Progenitor cell of endocrine pancreas (in vitro differentiated cells): ENCODE measurements around the gene CABP5. TPM values are rescaled to one million over a fixed set of nuclear protein-coding genes. Genes with fewer than 3 reads are reported as not detected.
"Not testable (repeated sequence)": the region's sequence is repeated elsewhere in the genome, so short reads cannot be mapped to it uniquely, and the experiment has no call there.

Source experiments
- DNase-seq: peaks from one replicate; pipeline ENCODE4 v3.0.0; 2021; ENCODE audit warnings: low spot score; ENCODE audit not compliant: unreplicated experiment
- H3K27ac Mint-ChIP-seq: 2 replicates; pipeline ENCODE4 v1.8.0; 2021; ENCODE audit warnings: mild to moderate bottlenecking, moderate library complexity, mixed read lengths
- H3K27me3 Mint-ChIP-seq: 2 replicates; pipeline ENCODE4 v1.8.0; 2021; ENCODE audit warnings: mixed read lengths
- H3K36me3 Mint-ChIP-seq: 2 replicates; pipeline ENCODE4 v1.8.0; 2022; ENCODE audit warnings: mixed read lengths; ENCODE audit not compliant: insufficient read depth
- H3K4me1 Mint-ChIP-seq: 2 replicates; pipeline ENCODE4 v1.8.0; 2021; ENCODE audit warnings: low read depth, mixed read lengths
- H3K4me3 Mint-ChIP-seq: 2 replicates; pipeline ENCODE4 v1.8.0; 2021; ENCODE audit warnings: low read depth, mild to moderate bottlenecking, moderate library complexity, mixed read lengths
- H3K9me3 Mint-ChIP-seq: 2 replicates; pipeline ENCODE4 v1.8.0; 2021; ENCODE audit warnings: low read depth, mixed read lengths
- CTCF ChIP-seq: fragments of 200-600 bp; sonication (generic); IDR thresholded peaks from one replicate; pipeline ENCODE4 v1.5.0; 2021; ENCODE audit warnings: antibody characterized with exemption, mild to moderate bottlenecking; ENCODE audit not compliant: unreplicated experiment
- total RNA-seq: library from RNA; stranded (reverse); gene quantifications from 2 replicates; pipeline ENCODE4 v1.2.1, GENCODE V29; 2021

CABP5 gene
- total RNA-seq, 1 donor from 2014 or later: not detected

- no peak for TF ChIP-seq CTCF
- peaks cover 1% of the 10 kb centered on the region for H3K4me1 Mint-ChIP-seq
- H3K4me3 Mint-ChIP-seq: no peak overlapping the region
- H3K36me3 Mint-ChIP-seq: no peaks in the 10 kb centered on the region
- no peak overlapping the region for H3K27ac Mint-ChIP-seq
- peaks cover 6% of the 10 kb centered on the region for H3K27me3 Mint-ChIP-seq
- H3K9me3 Mint-ChIP-seq: peaks cover 3% of the 10 kb centered on the region
- no peak for DNase-seq
Observed at GRCh38 chr19:48081106-48081505, 37.2 kb upstream of the CABP5 start.

GRCh38 chr19:48070177-48070769, 26.4 kb upstream of the CABP5 start:
- not testable (repeated sequence) for H3K4me3 Mint-ChIP-seq, H3K27ac Mint-ChIP-seq, H3K9me3 Mint-ChIP-seq, DNase-seq, H3K36me3 Mint-ChIP-seq, H3K4me1 Mint-ChIP-seq
- peaks cover 12% of the 10 kb centered on the region for H3K27me3 Mint-ChIP-seq

GRCh38 chr19:48069435-48069834, 25.6 kb upstream of the CABP5 start:
- Mint-ChIP-seq H3K4me1 (no peaks in the 10 kb centered on the region), H3K36me3 (no peaks in the 10 kb centered on the region), H3K4me3 (no peak overlapping the region), H3K27ac (no peak overlapping the region), H3K9me3 (peaks cover 3% of the 10 kb centered on the region), H3K27me3 (peaks cover 12% of the 10 kb centered on the region)
- no peak for DNase-seq
- TF ChIP-seq CTCF: peak; percentile 14

GRCh38 chr19:48064509-48064908, 20.6 kb upstream of the CABP5 start:
- Mint-ChIP-seq H3K9me3 (no peaks in the 10 kb centered on the region), H3K27me3 (peaks cover 21% of the 10 kb centered on the region), H3K4me1 (no peaks in the 10 kb centered on the region), H3K27ac (no peak overlapping the region), H3K36me3 (no peaks in the 10 kb centered on the region), H3K4me3 (no peak overlapping the region)
- no peak for TF ChIP-seq CTCF
- DNase-seq: no peak

- no peaks in the 10 kb centered on the region for H3K36me3 Mint-ChIP-seq
- no peaks in the 10 kb centered on the region for H3K9me3 Mint-ChIP-seq
- H3K4me1 Mint-ChIP-seq: no peaks in the 10 kb centered on the region
- H3K27me3 Mint-ChIP-seq: peaks cover 18% of the 10 kb centered on the region
- H3K4me3 Mint-ChIP-seq: no peak overlapping the region
- DNase-seq: no peak
- H3K27ac Mint-ChIP-seq: no peak overlapping the region
- TF ChIP-seq CTCF: no peak
Observed at GRCh38 chr19:48061401-48062344, 17.8 kb upstream of the CABP5 start.
